K562 (cell line): ENCODE results near the gene ESRRB. TPM values are rescaled to one million over a fixed set of nuclear protein-coding genes. Genes with fewer than 3 reads are reported as not detected.

ENCODE experiments used
- ATAC-seq: fragments of 200-7000 bp; cut with Tn5 transposase; 3 replicates; pipeline ENCODE4 v1.9.1; 2020; ENCODE audit warnings: moderate library complexity
- Bru-seq: library from RNA; stranded (reverse); fragments of 400-500 nt; gene quantifications from one replicate; lab custom pipeline; 2021; lab: Mats Ljungman, UMichigan
- BruChase-seq, 2 experiments: library from RNA; stranded (reverse); fragments of 400-500 nt; gene quantifications; one replicate each; lab custom pipeline; 2021; lab: Mats Ljungman, UMichigan
- BruUV-seq: library from RNA; stranded (reverse); fragments of 400-500 nt; replicated peaks from 2 replicates; lab custom pipeline; 2021; lab: Mats Ljungman, UMichigan
- CTCF ChIA-PET: fragments of 300-600 bp; formaldehyde crosslinking; extraction: SDS; loops from one replicate; lab custom pipeline; 2021; ENCODE audit warnings: low intra/inter-chr PET ratio; lab: Yijun Ruan, JAX
- POLR2A ChIA-PET: fragments of 300-600, 350-650 bp; sonication (Branson Sonifier 250); formaldehyde crosslinking; extraction: SDS; loops from one replicate; lab custom pipeline; 2021; ENCODE audit warnings: antibody characterized with exemption, inconsistent platforms; lab: Yijun Ruan, JAX
- DNase-seq, 4 experiments: peaks; one replicate each; pipeline versions ENCODE4 v3.0.0 to v3.0.0-alpha.2; 2011 to 2018; ENCODE audit warnings: low spot score in 3 of 4, mixed read lengths in 3 of 4; ENCODE audit errors: extremely low read depth in 1 of 4
- FAIRE-seq: peaks from 2 replicates; lab custom pipeline; 2011; peaks lifted over from hg19 to GRCh38; lab: Jason Lieb, UNC
- H2AFZ ChIP-seq: 2 replicates; pipeline ENCODE4 v1.6.0; 2011; ENCODE audit warnings: low read depth, low read length, control low read depth, inconsistent platforms
- H3K27ac ChIP-seq: fragments of 200-600 bp; 3 replicates; pipeline ENCODE4 v1.8.0; 2011; ENCODE audit warnings: low read depth, mild to moderate bottlenecking, control low read depth, inconsistent platforms, low read length, moderate library complexity, mixed read lengths; ENCODE audit errors: extremely low read depth
- H3K27me3 ChIP-seq, 2 experiments: fragments of 300-600 bp in 1 of 2; 2 replicates in 1 of 2; 3 replicates in 1 of 2; pipeline versions ENCODE4 v1.6.0 to v1.8.0; 2011; ENCODE audit warnings: inconsistent platforms in 2 of 2, low read length in 2 of 2, mild to moderate bottlenecking in 1 of 2, mixed read lengths in 1 of 2, moderate library complexity in 1 of 2; ENCODE audit not compliant: control insufficient read depth in 2 of 2, insufficient read depth in 2 of 2
- H3K36me3 ChIP-seq: fragments of 300-600 bp; 3 replicates; pipeline ENCODE4 v1.8.0; 2011; ENCODE audit warnings: mild to moderate bottlenecking, low read length, inconsistent platforms; ENCODE audit not compliant: control insufficient read depth, insufficient read depth
- H3K4me1 ChIP-seq, 2 experiments: fragments of 200-600 bp in 1 of 2; replicated peaks in 1 of 2; 2 replicates in 1 of 2; 3 replicates in 1 of 2; pipeline versions ENCODE4 v1.5.1 to v1.8.0; 2011; ENCODE audit warnings: inconsistent platforms in 2 of 2, low read length in 2 of 2, mild to moderate bottlenecking in 1 of 2, mixed read lengths in 1 of 2, moderate library complexity in 1 of 2; ENCODE audit not compliant: control insufficient read depth in 2 of 2, insufficient read depth in 2 of 2
- H3K4me2 ChIP-seq: 2 replicates; pipeline ENCODE4 v1.6.1; 2011; ENCODE audit warnings: low read length, control low read depth, inconsistent platforms, mixed read lengths; ENCODE audit not compliant: insufficient read depth
- H3K4me3 ChIP-seq: fragments of 200-600 bp; sonication (generic), shearing (Covaris generic); 2 replicates; pipeline ENCODE4 v1.5.1; 2016; ENCODE audit warnings: control low read depth, inconsistent platforms
- H3K79me2 ChIP-seq: fragments of 200-600 bp; 3 replicates; pipeline ENCODE4 v1.8.0; 2011; ENCODE audit warnings: low read length, inconsistent platforms; ENCODE audit not compliant: control insufficient read depth, insufficient read depth
- H3K9ac ChIP-seq, 2 experiments: 2 replicates each; pipeline versions ENCODE4 v1.6.0 to v1.6.1; 2011; ENCODE audit warnings: low read depth in 2 of 2, low read length in 2 of 2, control low read depth in 1 of 2, inconsistent platforms in 1 of 2, mild to moderate bottlenecking in 1 of 2, mixed read lengths in 1 of 2; ENCODE audit not compliant: insufficient read depth in 1 of 2
- H3K9me1 ChIP-seq: one replicate; pipeline ENCODE4 v1.6.0; 2011; ENCODE audit warnings: inconsistent platforms, mild to moderate bottlenecking, low read length, moderate library complexity; ENCODE audit not compliant: control insufficient read depth, insufficient read depth
- H3K9me3 ChIP-seq: replicated peaks from 2 replicates; pipeline ENCODE4 v1.5.1; 2011; ENCODE audit warnings: low read depth, low read length, inconsistent platforms; ENCODE audit not compliant: control insufficient read depth, insufficient read depth
- H4K20me1 ChIP-seq: replicated peaks from 2 replicates; pipeline ENCODE4 v1.6.1; 2011; ENCODE audit warnings: low read length, inconsistent platforms, mixed read lengths; ENCODE audit not compliant: control insufficient read depth, insufficient read depth
- MCM3 ChIP-seq: fragments of 450-650 bp; IDR thresholded peaks from 2 replicates; pipeline ENCODE4 v1.6.1; 2016
- RBM22 ChIP-seq: fragments of 200-400 bp; formaldehyde crosslinking; IDR thresholded peaks from 2 replicates; pipeline ENCODE4 v1.6.1; 2018; ENCODE audit warnings: low read length, low read depth; ENCODE audit not compliant: poor library complexity, severe bottlenecking
- WGBS: fragments of 100-300 bp; shearing (Covaris generic); methylation state at CpG from one replicate; pipeline ENCODE4 v1.1.6; 2016; ENCODE audit warnings: low coverage, mixed read lengths; ENCODE audit not compliant: insufficient coverage; ENCODE audit errors: missing lambda C conversion rate; 5-methylcytosine and 5-hydroxymethylcytosine counted together
- in situ Hi-C: fragments of 300-500 bp; cut with MboI; formaldehyde crosslinking; loops from 4 replicates; pipeline ENCODE4 v1.15.0; 2018; ENCODE audit warnings: inconsistent platforms, mixed read lengths
- intact Hi-C: fragments of 100-400 bp; cut with micrococcal nuclease; formaldehyde crosslinking; loops from 2 replicates; pipeline ENCODE4 v1.14.2; 2022
- long read RNA-seq, 3 experiments: library from polyadenylated mRNA in 2 of 3; library from RNA in 1 of 3; unstranded in 2 of 3; stranded (forward) in 1 of 3; transcript quantifications; one replicate each; pipeline ENCODE4 v2.0.0, GENCODE V29; 2019 to 2022
- polyA minus RNA-seq, 3 experiments: library from RNA; depleted of rRNA, polyadenylated mRNA; stranded (reverse); fragments of >200 nt; gene quantifications; 2 replicates each; pipeline ENCODE4 v1.2.3, GENCODE V29; 2011
- polyA plus RNA-seq, 8 experiments: library from polyadenylated mRNA; depleted of rRNA in 4 of 8; stranded (reverse) in 5 of 8; unstranded in 3 of 8; fragments of >200 nt; fragmentation: Nextera tagmentation in 2 of 8; fragmentation: Illumina TruSeq in 1 of 8; extraction: Ambion mirVana in 2 of 8; extraction: Trizol in 1 of 8; gene quantifications; 2 replicates each; pipeline versions ENCODE4 v1.2.1 to v1.2.3, GENCODE V29; 2011 to 2014; ENCODE audit warnings: inconsistent platforms in 1 of 8, missing spikeins in 1 of 8
- total RNA-seq, 7 experiments: library from RNA; depleted of rRNA in 6 of 7; stranded (reverse); fragments of >200 nt in 6 of 7; fragmentation: Illumina TruSeq in 2 of 7; extraction: Trizol in 2 of 7; gene quantifications; 2 replicates each; pipeline versions ENCODE4 v1.2.1 to v1.2.3, GENCODE V29; 2011 to 2021; ENCODE audit warnings: low replicate concordance in 1 of 7

Gene ESRRB
- 45.2 and 80.1 TPM in 2 replicates for total RNA-seq (2011; cell fraction: chromatin; rRNA removed; ENCODE audit: low replicate concordance)
- total RNA-seq (2011; cell fraction: nucleolus; rRNA removed) = 49.6 and 55.0 TPM in 2 replicates
- 36.4 and 43.6 TPM in 2 replicates for total RNA-seq (2011; cell fraction: nucleoplasm; rRNA removed)
- total RNA-seq (2014; rRNA removed) (13.4 and 22.5 TPM in 2 replicates), total RNA-seq (2014; rRNA removed; fragmentation: Illumina TruSeq; extraction: Trizol) (9.7 and 12.8 TPM in 2 replicates), total RNA-seq (2015; rRNA removed; fragmentation: Illumina TruSeq; extraction: Trizol) (16.0 and 16.2 TPM in 2 replicates), total RNA-seq (2021) (24.7 TPM in 2 replicates), polyA plus RNA-seq (2011; rRNA removed) (14.5 and 25.4 TPM in 2 replicates), polyA plus RNA-seq (2014; fragmentation: Illumina TruSeq; extraction: Trizol) (18.6 and 18.7 TPM in 2 replicates), polyA plus RNA-seq (2014; fragmentation: Nextera tagmentation; extraction: Ambion mirVana) (1 to 10 TPM; 3.2 to 3.9 TPM), polyA plus RNA-seq (2014; rRNA removed) (21.4 and 22.9 TPM in 2 replicates), polyA minus RNA-seq (2011; rRNA and poly(A)+ RNA removed) (13.2 and 14.3 TPM in 2 replicates), Bru-seq, nascent RNA (percentile 64 among the genes with signal in this experiment), BruChase-seq, experiment 1, labeled RNA remaining after a 2-hour chase (percentile 64 among the genes with signal in this experiment), BruChase-seq, experiment 2, labeled RNA remaining after a 6-hour chase (percentile 65 among the genes with signal in this experiment)
- polyA plus RNA-seq (2011; cell fraction: cytosol; rRNA removed) = 16.2 and 19.3 TPM in 2 replicates
- polyA plus RNA-seq (2011; cell fraction: nucleus; rRNA removed) = 68.5 and 96.5 TPM in 2 replicates
- 19.7 and 24.7 TPM in 2 replicates for polyA plus RNA-seq (2012)
- polyA minus RNA-seq (2011; cell fraction: cytosol; rRNA and poly(A)+ RNA removed) = 9.2 and 13.8 TPM in 2 replicates
- polyA minus RNA-seq (2011; cell fraction: nucleus; rRNA and poly(A)+ RNA removed) = 19.7 and 32.3 TPM in 2 replicates
- long read RNA-seq, experiment 1, transcript ESRRB-207 (1 exons, 2,190 nt) = major isoform, 68 of 89 reads
- long read RNA-seq, experiment 1, partial matches to known transcripts = 8 of 89 reads
- long read RNA-seq, experiment 1, other reads (novel, unspliced or antisense) = 12 of 89 reads
- long read RNA-seq, experiment 2, transcript ESRRB-207 (1 exons, 2,190 nt) = major isoform, 9 of 14 reads
- long read RNA-seq, experiment 2, partial matches to known transcripts = 0 of 14 reads
- long read RNA-seq, experiment 2, other reads (novel, unspliced or antisense) = 5 of 14 reads
- long read RNA-seq, experiment 3, partial matches to known transcripts = 0 of 2 reads
- long read RNA-seq, experiment 3, other reads (novel, unspliced or antisense) = 0 of 2 reads

- WGBS = 87% methylated on average over 22 of the region's 29 CpGs
- CTCF ChIA-PET = no interaction called here
- no peak within 1 kb of the TSS for H3K9ac ChIP-seq
- H3K4me2 ChIP-seq = no peak within 1 kb of the TSS
- ATAC-seq = no peak
- no peaks in the 10 kb centered on the region; a peak in 1 of 5 replicates for H3K4me1 ChIP-seq
- H3K9me3 ChIP-seq = no peaks in the 10 kb centered on the region
- FAIRE-seq = no peak
- H3K27me3 ChIP-seq = no peaks in the 10 kb centered on the region
- peaks cover 7% of the 10 kb centered on the region; the same call in 1 of the 3 replicates for H3K36me3 ChIP-seq
- POLR2A ChIA-PET = interaction anchor here (0.8 kb wide), 1 partner anchor 210 kb away, joined by 3 read pairs; no protein-coding TSS in a partner anchor
- BruUV-seq = no TSS peak
- no peak within 1 kb of the TSS for H3K27ac ChIP-seq
- H3K4me3 ChIP-seq = no peak within 1 kb of the TSS
- no peaks in the 10 kb centered on the region; the same call in 2 of the 3 replicates for H3K79me2 ChIP-seq
- H2AFZ ChIP-seq = no peak within 1 kb of the TSS
- TF ChIP-seq RBM22 (no peak), MCM3 (no peak)
- intact Hi-C loops (no loop called here), in situ Hi-C loops (loop anchor here (10.0 to 25.0 kb wide), 2 partner anchors 321 to 664 kb away; no protein-coding TSS in a partner anchor)
- DNase-seq = no peak
- no peaks in the 10 kb centered on the region for H4K20me1 ChIP-seq
- H3K9me1 ChIP-seq = no peaks in the 10 kb centered on the region
Observed at GRCh38 chr14:76375947-76376404, at the start of gene ESRRB. ESRRB (plus strand) TSS chr14:76376137; CDS start chr14:76376402, 265 bp downstream.
